GDM1 (cell line): ENCODE results near the gene ANHX.
"Not testable (repeated sequence)": the region's sequence is repeated elsewhere in the genome, so short reads cannot be mapped to it uniquely, and the experiment has no call there.

Source experiments
- DNase-seq: peaks from one replicate; lab custom pipeline; 2025; lab: John Stamatoyannopoulos, UW

The ANHX gene

GRCh38 chr12:133235401-133236112 lies at the start of gene ANHX:
ANHX (minus strand) TSS chr12:133235877; CDS start chr12:133234356, 1,521 bp downstream.
- no peak for DNase-seq

- not testable (repeated sequence) for DNase-seq
Measured at GRCh38 chr12:133264668-133265067, 29.0 kb upstream of the ANHX start.

- no peak for DNase-seq
Measured at GRCh38 chr12:133264173-133264572, 28.5 kb upstream of the ANHX start.

GRCh38 chr12:133256321-133256720 lies 20.6 kb upstream of the ANHX start:
- DNase-seq, result no peak

- not testable (repeated sequence) for DNase-seq
Measured at GRCh38 chr12:133255833-133256232, 20.2 kb upstream of the ANHX start.

GRCh38 chr12:133251732-133252131 lies 16.1 kb upstream of the ANHX start:
- DNase-seq, result no peak

GRCh38 chr12:133236556-133236955 lies 879 bp upstream of the ANHX start:
- DNase-seq, result no peak

GRCh38 chr12:133236144-133236543 lies 467 bp upstream of the ANHX start:
- no peak for DNase-seq

GRCh38 chr12:133234971-133235370 lies 706 bp downstream of the ANHX start:
- DNase-seq, result no peak

GRCh38 chr12:133233993-133234564 lies 1.6 kb downstream of the ANHX start:
- DNase-seq, result no peak

GRCh38 chr12:133233006-133233405 lies 2.7 kb downstream of the ANHX start:
- DNase-seq, result no peak

- no peak for DNase-seq
Measured at GRCh38 chr12:133231001-133231400, 4.7 kb downstream of the ANHX start.

GRCh38 chr12:133227281-133227852 lies 8.3 kb downstream of the ANHX start:
- DNase-seq, result no peak

- DNase-seq, result no peak
Measured at GRCh38 chr12:133226690-133227089, 9.0 kb downstream of the ANHX start.

- DNase-seq, result no peak
Measured at GRCh38 chr12:133225527-133225926, 10.2 kb downstream of the ANHX start.

GRCh38 chr12:133222211-133222610 lies 13.5 kb downstream of the ANHX start:
- no peak for DNase-seq

GRCh38 chr12:133221241-133221640 lies 14.4 kb downstream of the ANHX start:
- DNase-seq, result no peak

- DNase-seq, result no peak
Measured at GRCh38 chr12:133220521-133220920, 15.2 kb downstream of the ANHX start.

GRCh38 chr12:133217219-133217618 lies 18.5 kb downstream of the ANHX start:
- no peak for DNase-seq

- no peak for DNase-seq
Measured at GRCh38 chr12:133215724-133216123, 20.0 kb downstream of the ANHX start.

- DNase-seq, result no peak
Measured at GRCh38 chr12:133206390-133206789, 29.3 kb downstream of the ANHX start.

- DNase-seq, result no peak
Measured at GRCh38 chr12:133204264-133204603, 31.4 kb downstream of the ANHX start.
